Cardiac muscle cell (in vitro differentiated cells and primary cell): ENCODE measurements around the gene DNAJC25. TPM values are rescaled to one million over a fixed set of nuclear protein-coding genes. Genes with fewer than 3 reads are reported as not detected.
"Not testable (repeated sequence)": the region's sequence is repeated elsewhere in the genome, so short reads cannot be mapped to it uniquely, and the experiment has no call there.

Source experiments
- DNase-seq, 2 donors: peaks; one replicate each; pipeline versions ENCODE4 v3.0.0 to v3.0.0-alpha.2; 2010 to 2017; ENCODE audit warnings: low read depth in 1 of 2, low spot score in 1 of 2
- H3K27ac ChIP-seq: fragments of 200-600 bp; sonication (generic); 2 replicates; pipeline ENCODE4 v1.5.1; 2016
- H3K27me3 ChIP-seq: fragments of 200-600 bp; sonication (generic); 2 replicates; pipeline ENCODE4 v1.6.0; 2016; ENCODE audit warnings: control low read depth
- H3K36me3 ChIP-seq: fragments of 200-600 bp; sonication (generic); 2 replicates; pipeline ENCODE4 v1.5.1; 2016; ENCODE audit warnings: control low read depth
- H3K4me1 ChIP-seq: fragments of 200-600 bp; sonication (generic); 2 replicates; pipeline ENCODE4 v1.8.1; 2017; ENCODE audit warnings: low read depth, mild to moderate bottlenecking, mixed run types
- H3K4me3 ChIP-seq: fragments of 200-600 bp; sonication (generic); 2 replicates; pipeline ENCODE4 v1.5.1; 2016; ENCODE audit warnings: mild to moderate bottlenecking
- H3K9me3 ChIP-seq: fragments of 200-600 bp; sonication (generic); 2 replicates; pipeline ENCODE4 v1.5.1; 2017; ENCODE audit warnings: low read depth, mild to moderate bottlenecking, control low read depth
- CTCF ChIP-seq: IDR thresholded peaks from 2 replicates; pipeline ENCODE4 v1.5.1; 2012; ENCODE audit warnings: low read depth, mild to moderate bottlenecking, low read length
- polyA plus RNA-seq: library from polyadenylated mRNA; unstranded; fragments of >200 nt; fragmentation: Nextera tagmentation; extraction: Ambion mirVana; gene quantifications from 2 replicates; pipeline ENCODE4 v1.2.1, GENCODE V29; 2016
- total RNA-seq: library from RNA; depleted of rRNA; stranded (reverse); fragments of >200 nt; gene quantifications from 2 replicates; pipeline ENCODE4 v1.2.3, GENCODE V29; 2016

DNAJC25 gene
- total and polyA plus RNA-seq, 2 experiments from 2014 or later: 7.1 to 10.4 TPM

GRCh38 chr9:111615928-111616327 lies 15.2 kb upstream of the DNAJC25 start:
- Histone ChIP-seq H3K9me3 (no peaks in the 10 kb centered on the region), H3K4me1 (no peaks in the 10 kb centered on the region), H3K27ac (no peak overlapping the region), H3K4me3 (no peak overlapping the region), H3K36me3 (no peaks in the 10 kb centered on the region), H3K27me3 (no peaks in the 10 kb centered on the region)
- DNase-seq: no peak
- no peak for TF ChIP-seq CTCF

GRCh38 chr9:111617349-111617748 lies 13.8 kb upstream of the DNAJC25 start:
- not testable (repeated sequence) for H3K4me1 ChIP-seq

GRCh38 chr9:111621895-111622480 lies 9.1 kb upstream of the DNAJC25 start:
- H3K4me3 ChIP-seq: no peak overlapping the region
- no peaks in the 10 kb centered on the region for H3K4me1 ChIP-seq
- TF ChIP-seq CTCF: peak; percentile 98
- no peaks in the 10 kb centered on the region for H3K27me3 ChIP-seq
- H3K36me3 ChIP-seq: no peaks in the 10 kb centered on the region
- no peaks in the 10 kb centered on the region for H3K9me3 ChIP-seq
- peak in 1 of 2 donors; percentile 69 for DNase-seq
- no peak overlapping the region for H3K27ac ChIP-seq

More at GRCh38 chr9:111617349-111617748, 13.8 kb upstream of the DNAJC25 start:
- H3K9me3 ChIP-seq, H3K27me3 ChIP-seq, H3K36me3 ChIP-seq, H3K4me3 ChIP-seq, H3K27ac ChIP-seq, DNase-seq: not testable (repeated sequence)

DNA sequence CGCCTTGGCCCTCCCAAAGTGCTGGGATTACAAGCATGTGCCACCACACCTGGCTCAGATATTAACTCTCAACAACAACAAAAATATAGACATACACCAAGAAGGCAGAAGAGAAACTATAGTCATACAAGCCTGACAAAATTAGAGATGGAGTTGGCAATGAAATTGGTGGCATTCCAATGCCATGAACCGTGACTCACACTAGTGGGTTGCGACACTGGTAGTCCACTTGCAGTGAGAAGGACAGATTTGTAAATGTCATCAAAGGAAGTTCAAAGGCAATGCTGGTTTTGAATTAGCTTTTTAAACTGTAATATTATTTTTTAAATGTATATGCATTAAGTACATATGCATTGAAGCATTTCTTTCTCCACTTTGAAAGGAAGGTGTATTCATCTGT lies 8.5 kb upstream of the DNAJC25 start:
- peak in 1 of 2 donors; percentile 81 for DNase-seq
- no peak overlapping the region for H3K27ac ChIP-seq
- TF ChIP-seq CTCF: no peak
- H3K9me3 ChIP-seq: no peaks in the 10 kb centered on the region
- no peaks in the 10 kb centered on the region for H3K27me3 ChIP-seq
- H3K4me3 ChIP-seq: no peak overlapping the region
- no peaks in the 10 kb centered on the region for H3K36me3 ChIP-seq
- H3K4me1 ChIP-seq: no peaks in the 10 kb centered on the region

DNA sequence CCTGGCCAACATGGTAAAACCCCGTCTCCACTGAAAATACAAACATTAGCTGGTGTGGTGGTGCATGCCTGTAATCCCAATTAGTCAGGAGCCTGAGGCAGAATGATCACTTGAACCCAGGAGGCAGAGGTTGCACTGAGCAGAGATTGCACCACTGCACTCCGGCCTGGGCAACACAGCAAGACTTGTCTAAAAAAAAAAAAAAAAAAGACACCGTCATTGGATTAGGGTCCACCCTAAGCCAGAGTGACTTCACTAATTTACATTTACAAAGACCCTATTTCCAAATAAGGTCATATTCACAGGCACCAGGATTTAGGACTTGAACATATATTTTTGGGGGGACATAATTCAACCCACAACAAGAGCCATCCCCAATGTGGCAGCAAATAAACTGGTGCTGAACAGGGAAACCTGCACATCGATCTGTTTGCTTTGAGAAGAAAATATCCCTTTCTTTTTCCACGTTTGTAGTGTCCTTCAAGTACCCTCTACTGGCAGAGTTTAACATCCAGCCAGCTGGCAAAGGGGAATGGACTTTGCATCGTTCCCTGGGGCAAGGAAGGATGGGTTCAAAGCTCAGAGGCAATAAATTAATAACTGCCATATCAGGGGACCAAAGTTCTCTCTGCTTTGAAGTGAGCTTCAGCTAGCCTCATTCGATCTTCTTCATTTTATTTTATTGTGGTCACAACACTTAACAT lies 3.7 kb upstream of the DNAJC25 start:
- Histone ChIP-seq H3K4me1 (peaks cover 4% of the 10 kb centered on the region), H3K4me3 (no peak overlapping the region), H3K27me3 (no peaks in the 10 kb centered on the region), H3K36me3 (no peaks in the 10 kb centered on the region), H3K9me3 (no peaks in the 10 kb centered on the region), H3K27ac (no peak overlapping the region)
- no peak for TF ChIP-seq CTCF
- no peak for DNase-seq

DNA sequence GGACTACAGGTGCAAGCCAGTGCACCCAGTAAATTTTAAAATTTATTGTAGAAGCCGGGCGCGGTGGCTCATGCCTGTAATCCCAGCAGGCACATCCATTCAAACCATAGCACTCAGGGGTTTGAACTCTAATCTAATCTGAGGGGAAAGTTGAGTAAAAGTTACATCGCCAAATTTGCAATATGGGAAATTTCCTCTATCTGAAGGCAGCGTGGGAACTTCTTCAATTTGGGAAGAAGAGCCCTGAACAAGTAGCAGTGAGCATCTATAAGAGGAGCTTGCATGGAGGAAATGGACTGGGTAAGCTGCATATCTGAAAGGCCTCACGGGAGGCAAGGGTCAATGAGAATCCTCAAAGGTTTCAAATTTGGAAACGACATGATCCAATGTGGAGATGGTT lies 2.7 kb upstream of the DNAJC25 start:
- DNase-seq: no peak
- H3K4me3 ChIP-seq: no peak overlapping the region
- TF ChIP-seq CTCF: no peak
- peaks cover 8% of the 10 kb centered on the region for H3K4me1 ChIP-seq
- no peaks in the 10 kb centered on the region for H3K27me3 ChIP-seq
- H3K9me3 ChIP-seq: no peaks in the 10 kb centered on the region
- H3K27ac ChIP-seq: no peak overlapping the region
- no peaks in the 10 kb centered on the region for H3K36me3 ChIP-seq
